Skeletal muscle cell (primary cell): ENCODE data around the gene SH3RF3.

Source experiments
- DNase-seq: peaks from one replicate; pipeline ENCODE4 v3.0.0-alpha.2; 2010; ENCODE audit warnings: low read depth
- H3K4me3 ChIP-seq: 2 replicates; pipeline ENCODE4 v1.5.1; 2011; ENCODE audit warnings: low read depth, mild to moderate bottlenecking, control low read depth, low read length, moderate library complexity

The SH3RF3 gene

GRCh38 chr2:109503191-109503590 lies 374.2 kb downstream of the SH3RF3 start:
- no peak for DNase-seq
- H3K4me3 ChIP-seq: no peak overlapping the region

- DNase-seq: no peak
- H3K4me3 ChIP-seq: no peak overlapping the region
Observed at GRCh38 chr2:109507217-109507616, 378.2 kb downstream of the SH3RF3 start.

- H3K4me3 ChIP-seq: no peak overlapping the region
- DNase-seq: no peak
Observed at GRCh38 chr2:109507828-109508227, 378.8 kb downstream of the SH3RF3 start.

- DNase-seq: no peak
Observed at GRCh38 chr2:109508556-109508955, 379.6 kb downstream of the SH3RF3 start.

GRCh38 chr2:109510136-109511028 lies 381.4 kb downstream of the SH3RF3 start:
- H3K4me3 ChIP-seq: no peak overlapping the region

More at GRCh38 chr2:109508556-109508955, 379.6 kb downstream of the SH3RF3 start:
- no peak overlapping the region for H3K4me3 ChIP-seq

GRCh38 chr2:109511168-109511567 lies 382.2 kb downstream of the SH3RF3 start:
- no peak overlapping the region for H3K4me3 ChIP-seq
- no peak for DNase-seq

More at GRCh38 chr2:109510136-109511028, 381.4 kb downstream of the SH3RF3 start:
- DNase-seq: no peak

GRCh38 chr2:109512076-109512475 lies 383.1 kb downstream of the SH3RF3 start:
- DNase-seq: no peak
- no peak overlapping the region for H3K4me3 ChIP-seq

GRCh38 chr2:109513230-109513629 lies 384.2 kb downstream of the SH3RF3 start:
- H3K4me3 ChIP-seq: no peak overlapping the region
- DNase-seq: no peak

GRCh38 chr2:109513749-109514588 lies 385.0 kb downstream of the SH3RF3 start:
- H3K4me3 ChIP-seq: no peak overlapping the region
- peak; percentile 71 for DNase-seq

- DNase-seq: no peak
- H3K4me3 ChIP-seq: no peak overlapping the region
Observed at GRCh38 chr2:109514857-109515256, 385.9 kb downstream of the SH3RF3 start.

- H3K4me3 ChIP-seq: no peak overlapping the region
- DNase-seq: no peak
Observed at GRCh38 chr2:109516445-109517117, 387.6 kb downstream of the SH3RF3 start.

GRCh38 chr2:109517118-109517889 lies 388.3 kb downstream of the SH3RF3 start:
- no peak overlapping the region for H3K4me3 ChIP-seq
- no peak for DNase-seq

GRCh38 chr2:109519513-109519912 lies 390.5 kb downstream of the SH3RF3 start:
- no peak overlapping the region for H3K4me3 ChIP-seq
- no peak for DNase-seq

- H3K4me3 ChIP-seq: no peak overlapping the region
- no peak for DNase-seq
Observed at GRCh38 chr2:109521233-109522062, 392.4 kb downstream of the SH3RF3 start.

GRCh38 chr2:109522063-109522374 lies 393.0 kb downstream of the SH3RF3 start:
- H3K4me3 ChIP-seq: no peak overlapping the region
- no peak for DNase-seq

GRCh38 chr2:109523121-109523520 lies 394.1 kb downstream of the SH3RF3 start:
- H3K4me3 ChIP-seq: no peak overlapping the region
- DNase-seq: no peak

GRCh38 chr2:109523536-109524361 lies 394.7 kb downstream of the SH3RF3 start:
- H3K4me3 ChIP-seq: no peak overlapping the region
- DNase-seq: no peak

- DNase-seq: no peak
- no peak overlapping the region for H3K4me3 ChIP-seq
Observed at GRCh38 chr2:109525836-109526235, 396.8 kb downstream of the SH3RF3 start.
